Loucy (cell line): ENCODE results near the gene ADARB1.

Source experiments
- H2AFZ ChIP-seq: fragments of 200-600 bp; sonication (generic); 2 replicates; pipeline ENCODE4 v1.6.0; 2016; ENCODE audit warnings: antibody characterized with exemption, mild to moderate bottlenecking, low read length, moderate library complexity
- H3F3A ChIP-seq: fragments of 200-600 bp; 2 replicates; pipeline ENCODE4 v1.6.0; 2016; ENCODE audit warnings: antibody characterized with exemption, low read depth, mild to moderate bottlenecking
- H3K27me3 ChIP-seq: fragments of 200-600 bp; sonication (generic); 2 replicates; pipeline ENCODE4 v1.6.1; 2014; ENCODE audit warnings: low read length, mild to moderate bottlenecking; ENCODE audit not compliant: insufficient read depth, poor library complexity, severe bottlenecking
- H3K36me3 ChIP-seq: fragments of 200-600 bp; sonication (generic); 2 replicates; pipeline ENCODE4 v1.6.1; 2016; ENCODE audit warnings: low read length; ENCODE audit not compliant: insufficient read depth
- H3K4me1 ChIP-seq: fragments of 200-600 bp; sonication (generic); 2 replicates; pipeline ENCODE4 v1.5.1; 2014; ENCODE audit warnings: low read length, mild to moderate bottlenecking; ENCODE audit not compliant: insufficient read depth, poor library complexity, severe bottlenecking
- H3K4me2 ChIP-seq: fragments of 200-600 bp; sonication (generic); 2 replicates; pipeline ENCODE4 v1.6.0; 2014; ENCODE audit warnings: antibody characterized with exemption, low read length, low read depth, mild to moderate bottlenecking; ENCODE audit not compliant: poor library complexity, severe bottlenecking
- H3K4me3 ChIP-seq: fragments of 200-600 bp; sonication (generic); 2 replicates; pipeline ENCODE4 v1.5.1; 2014; ENCODE audit warnings: low read length, mild to moderate bottlenecking, mixed read lengths; ENCODE audit not compliant: poor library complexity, severe bottlenecking
- H3K79me2 ChIP-seq: fragments of 200-600 bp; sonication (generic); 2 replicates; pipeline ENCODE4 v1.6.1; 2014; ENCODE audit warnings: low read length; ENCODE audit not compliant: insufficient read depth
- H3K9ac ChIP-seq: fragments of 200-600 bp; sonication (generic); 2 replicates; pipeline ENCODE4 v1.6.0; 2014; ENCODE audit warnings: mild to moderate bottlenecking, low read depth, low read length, moderate library complexity; ENCODE audit not compliant: poor library complexity, severe bottlenecking
- H3K9me2 ChIP-seq: fragments of 200-600 bp; sonication (generic); replicated peaks from 2 replicates; pipeline ENCODE4 v1.6.1; 2016; ENCODE audit warnings: low read depth, low read length, mixed read lengths
- H3K9me3 ChIP-seq: fragments of 200-600 bp; sonication (generic); 2 replicates; pipeline ENCODE4 v1.6.1; 2014; ENCODE audit warnings: mild to moderate bottlenecking, antibody characterized with exemption, low read length, low read depth; ENCODE audit not compliant: insufficient read depth
- H4K20me1 ChIP-seq: fragments of 200-600 bp; sonication (generic); 2 replicates; pipeline ENCODE4 v1.6.0; 2014; ENCODE audit warnings: antibody characterized with exemption, low read length, mild to moderate bottlenecking; ENCODE audit not compliant: insufficient read depth, poor library complexity, severe bottlenecking
- CTCF ChIP-seq: fragments of 200-600 bp; sonication (generic); conservative IDR thresholded peaks from 2 replicates; pipeline ENCODE4 v1.5.1; 2014; ENCODE audit warnings: mild to moderate bottlenecking, antibody characterized with exemption, low read length
- EZH2phosphoT487 ChIP-seq: fragments of 200-600 bp; IDR thresholded peaks from 2 replicates; pipeline ENCODE4 v1.6.1; 2018; ENCODE audit warnings: antibody characterized with exemption, mild to moderate bottlenecking, moderate library complexity, borderline replicate concordance

ADARB1 gene

DNA sequence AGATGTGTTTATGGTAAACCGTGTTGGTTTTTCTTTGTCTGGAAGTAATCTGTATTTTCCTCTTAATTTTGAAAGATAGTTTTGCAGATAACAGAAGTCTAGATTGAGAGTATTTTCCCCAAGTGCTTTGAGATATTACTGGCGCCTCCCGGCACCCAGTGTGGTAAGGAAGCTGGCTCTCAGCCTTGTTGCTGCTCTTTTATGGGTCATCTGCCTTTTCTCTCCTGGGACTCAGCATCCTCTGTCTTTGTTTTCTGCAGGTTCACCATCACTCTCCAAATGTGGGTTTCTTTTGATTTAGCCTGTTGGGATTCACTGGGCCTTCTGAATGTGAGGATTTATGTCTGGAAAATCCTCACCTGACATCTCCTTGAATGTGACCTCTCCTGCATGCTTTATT is 175.9 kb downstream of the ADARB1 start:
- TF ChIP-seq EZH2phosphoT487 (no peak), CTCF (no peak)
- no peaks in the 10 kb centered on the region for H3K27me3 ChIP-seq
- H3K9ac ChIP-seq, result no peak overlapping the region
- H3F3A ChIP-seq, result no peaks in the 10 kb centered on the region
- no peaks in the 10 kb centered on the region for H3K9me2 ChIP-seq
- no peaks in the 10 kb centered on the region for H3K4me1 ChIP-seq
- H3K79me2 ChIP-seq, result no peaks in the 10 kb centered on the region
- H3K4me3 ChIP-seq, result no peak overlapping the region
- no peak overlapping the region for H2AFZ ChIP-seq
- H3K4me2 ChIP-seq, result no peak overlapping the region
- H4K20me1 ChIP-seq, result no peaks in the 10 kb centered on the region
- H3K9me3 ChIP-seq, result no peaks in the 10 kb centered on the region
- no peaks in the 10 kb centered on the region for H3K36me3 ChIP-seq

- Histone ChIP-seq H3K4me2 (no peak overlapping the region), H3K9me2 (no peaks in the 10 kb centered on the region), H2AFZ (no peak overlapping the region), H3K9me3 (no peaks in the 10 kb centered on the region), H3K4me1 (no peaks in the 10 kb centered on the region), H4K20me1 (no peaks in the 10 kb centered on the region), H3K36me3 (no peaks in the 10 kb centered on the region), H3F3A (no peaks in the 10 kb centered on the region), H3K9ac (no peak overlapping the region), H3K4me3 (no peak overlapping the region), H3K79me2 (no peaks in the 10 kb centered on the region), H3K27me3 (no peaks in the 10 kb centered on the region)
- TF ChIP-seq EZH2phosphoT487 (no peak), CTCF (no peak)
These were observed 176.7 kb downstream of the ADARB1 start for GRCh38 chr21:45250914-45251634.

GRCh38 chr21:45251635-45252447 is 177.5 kb downstream of the ADARB1 start:
- Histone ChIP-seq H3K4me2 (no peak overlapping the region), H3K4me1 (peaks cover 7% of the 10 kb centered on the region), H3K79me2 (no peaks in the 10 kb centered on the region), H2AFZ (no peak overlapping the region), H4K20me1 (no peaks in the 10 kb centered on the region), H3K9me3 (no peaks in the 10 kb centered on the region), H3K27me3 (no peaks in the 10 kb centered on the region), H3K9ac (no peak overlapping the region), H3K4me3 (no peak overlapping the region), H3K9me2 (no peaks in the 10 kb centered on the region), H3F3A (no peaks in the 10 kb centered on the region), H3K36me3 (no peaks in the 10 kb centered on the region)
- no peak for TF ChIP-seq CTCF
- no peak for TF ChIP-seq EZH2phosphoT487
